ENCODE results near the gene PGAP3.
A peak's percentile ranks its signal among the peaks of the same experiment; 100 is the strongest.

Gene PGAP3

GRCh38 chr17:39677072-39677471, 10.8 kb downstream of the PGAP3 start:
- DNase-seq (ENCODE audit: low spot score): no peak
- in situ Hi-C loops (cut with MboI; ENCODE audit: low sequenced_read_pairs, unreplicated experiment): no loop called here
- TF ChIP-seq CTCF (IDR thresholded peaks at IDR 0.05; ENCODE audit: borderline replicate concordance, control extremely low read depth, extremely low read depth, insufficient read depth, missing control alignments): no peak

DNA sequence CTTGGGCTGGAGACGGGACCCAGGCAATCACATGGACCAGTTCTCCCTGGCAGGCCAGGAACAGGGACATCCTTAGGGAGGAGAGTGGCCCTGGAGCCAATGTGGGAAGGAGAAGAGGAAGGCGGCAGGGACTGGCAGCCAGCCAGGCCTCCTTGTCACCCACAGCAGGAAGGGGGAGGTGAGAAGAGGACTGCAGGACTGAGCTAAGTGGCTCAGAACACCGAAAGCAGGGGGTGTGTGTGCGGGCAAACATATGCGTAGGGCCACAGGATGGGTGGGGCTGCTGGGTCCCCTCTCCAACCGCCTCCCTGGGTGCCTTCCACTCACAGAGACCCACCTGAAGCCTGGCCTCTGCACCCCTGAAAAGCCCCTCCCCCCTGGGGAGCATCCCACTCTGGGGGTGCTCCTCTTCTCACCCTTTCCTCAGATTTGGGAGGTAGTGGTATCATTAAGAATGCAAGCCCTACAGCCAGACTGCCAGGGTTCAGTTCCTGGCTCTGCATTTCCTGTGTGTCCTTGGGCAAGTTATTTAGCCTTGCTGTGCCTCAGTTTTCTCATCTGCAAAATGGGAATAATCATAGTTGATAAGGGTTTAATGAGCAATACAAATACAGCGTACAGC, 11.5 kb downstream of the PGAP3 start:
- no peak for TF ChIP-seq CTCF (IDR thresholded peaks at IDR 0.05; ENCODE audit: borderline replicate concordance, control extremely low read depth, extremely low read depth, insufficient read depth, missing control alignments)
- DNase-seq (ENCODE audit: low spot score): peak; percentile 78
- in situ Hi-C loops (cut with MboI; ENCODE audit: low sequenced_read_pairs, unreplicated experiment): no loop called here

DNA sequence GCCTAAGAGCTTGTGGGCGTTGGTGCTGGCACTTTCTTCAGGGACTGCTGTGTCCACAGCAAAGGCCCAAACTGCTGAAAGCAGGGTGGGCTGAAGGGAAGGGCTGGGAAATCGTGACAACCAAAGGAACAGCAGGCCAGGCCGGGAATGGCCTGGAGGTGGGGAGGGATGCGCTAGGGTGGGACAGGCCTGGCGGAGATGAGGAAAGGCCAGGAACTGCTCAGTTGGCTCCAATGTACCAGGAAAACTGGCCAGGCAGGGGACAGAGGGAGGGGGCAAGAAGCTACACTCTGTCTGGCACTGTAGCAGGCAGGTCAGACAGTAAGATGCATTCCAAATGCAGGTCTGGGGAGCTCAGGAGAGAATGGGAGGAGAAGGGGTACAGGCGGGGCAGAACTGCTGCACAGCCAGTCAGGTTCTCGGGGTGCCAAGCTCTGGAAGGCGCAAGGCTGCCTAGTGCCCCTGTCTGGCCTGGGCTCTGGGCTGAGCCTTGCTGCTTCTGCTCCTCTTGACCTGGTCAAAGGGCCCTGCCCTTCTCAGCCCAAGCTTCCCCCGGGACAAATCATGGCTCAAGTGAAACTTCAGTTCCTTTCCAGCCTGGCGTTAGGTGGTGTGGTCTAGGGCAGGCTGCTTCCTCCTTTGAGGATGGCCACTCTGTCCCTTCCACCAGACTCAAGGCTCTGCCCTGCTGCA, 12.3 kb downstream of the PGAP3 start:
- TF ChIP-seq CTCF (IDR thresholded peaks at IDR 0.05; ENCODE audit: borderline replicate concordance, control extremely low read depth, extremely low read depth, insufficient read depth, missing control alignments): no peak
- DNase-seq (ENCODE audit: low spot score): no peak
- in situ Hi-C loops (cut with MboI; ENCODE audit: low sequenced_read_pairs, unreplicated experiment): no loop called here

DNA sequence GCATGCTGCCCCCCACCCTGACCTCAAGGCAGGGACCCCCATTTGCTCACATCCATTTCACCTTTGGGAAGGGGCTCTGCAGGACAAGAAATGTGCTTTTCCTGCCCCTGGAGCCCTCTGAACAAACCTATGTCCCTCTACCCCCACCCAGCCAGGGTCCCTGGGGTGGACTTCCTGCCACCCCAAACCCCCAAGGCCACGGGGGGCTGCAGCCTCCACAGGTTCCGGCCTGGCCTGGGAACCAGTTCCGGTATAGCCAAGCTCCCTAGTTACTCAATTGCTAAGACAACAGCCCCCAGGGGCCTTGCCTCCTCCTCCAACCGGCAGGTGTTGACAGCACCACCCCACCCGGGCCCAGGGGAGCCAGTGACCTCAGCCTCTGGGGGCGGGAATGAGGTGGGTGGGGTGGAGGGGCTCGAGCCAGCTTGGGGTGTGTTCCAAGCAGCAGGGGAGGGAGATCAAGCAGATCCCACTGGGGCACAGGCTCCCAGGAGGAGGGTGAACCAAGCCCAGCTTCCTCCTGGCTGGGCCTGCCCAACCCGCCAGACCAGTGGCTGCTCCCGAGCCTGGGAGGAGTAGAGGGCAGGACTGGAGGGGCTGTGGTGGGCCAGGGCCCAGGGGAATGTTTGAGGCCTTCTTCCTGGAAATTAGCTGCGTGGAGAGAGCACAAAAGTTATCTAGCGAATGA, 13.0 kb downstream of the PGAP3 start:
- no peak for DNase-seq (ENCODE audit: low spot score)
- TF ChIP-seq CTCF (IDR thresholded peaks at IDR 0.05; ENCODE audit: borderline replicate concordance, control extremely low read depth, extremely low read depth, insufficient read depth, missing control alignments): no peak
- in situ Hi-C loops (cut with MboI; ENCODE audit: low sequenced_read_pairs, unreplicated experiment): no loop called here

- TF ChIP-seq CTCF (IDR thresholded peaks at IDR 0.05; ENCODE audit: borderline replicate concordance, control extremely low read depth, extremely low read depth, insufficient read depth, missing control alignments): no peak
- no peak for DNase-seq (ENCODE audit: low spot score)
- in situ Hi-C loops (cut with MboI; ENCODE audit: low sequenced_read_pairs, unreplicated experiment): no loop called here
Measured at GRCh38 chr17:39674179-39674578, 13.7 kb downstream of the PGAP3 start.

- TF ChIP-seq CTCF (IDR thresholded peaks at IDR 0.05; ENCODE audit: borderline replicate concordance, control extremely low read depth, extremely low read depth, insufficient read depth, missing control alignments): no peak
- DNase-seq (ENCODE audit: low spot score): no peak
- in situ Hi-C loops (cut with MboI; ENCODE audit: low sequenced_read_pairs, unreplicated experiment): no loop called here
Measured at GRCh38 chr17:39673335-39674081, 14.3 kb downstream of the PGAP3 start.
